HFFc6 (cell line): ENCODE results near the gene CCDC126. TPM values are rescaled to one million over a fixed set of nuclear protein-coding genes. Genes with fewer than 3 reads are reported as not detected.

Source experiments
- DNase-seq: peaks from one replicate; pipeline ENCODE4 v3.0.0-alpha.2; 2018
- H3K27ac Mint-ChIP-seq: 2 replicates; pipeline ENCODE4 v1.8.0; 2020; ENCODE audit warnings: mild to moderate bottlenecking, mixed read lengths
- H3K27me3 Mint-ChIP-seq: 2 replicates; pipeline ENCODE4 v1.8.0; 2021; ENCODE audit warnings: mild to moderate bottlenecking, moderate library complexity, mixed read lengths; ENCODE audit not compliant: insufficient read depth
- H3K36me3 Mint-ChIP-seq: 2 replicates; pipeline ENCODE4 v1.8.0; 2021; ENCODE audit warnings: low read depth, mixed read lengths
- H3K4me1 Mint-ChIP-seq: 2 replicates; pipeline ENCODE4 v1.8.0; 2020; ENCODE audit warnings: low read depth, mixed read lengths
- H3K4me3 Mint-ChIP-seq: 2 replicates; pipeline ENCODE4 v1.8.0; 2020; ENCODE audit warnings: mild to moderate bottlenecking, moderate library complexity, mixed read lengths
- H3K9me3 Mint-ChIP-seq: 2 replicates; pipeline ENCODE4 v1.8.0; 2020; ENCODE audit warnings: mild to moderate bottlenecking, mixed read lengths
- CTCF ChIP-seq: fragments of 200-600 bp; sonication (generic); IDR thresholded peaks from 2 replicates; pipeline ENCODE4 v1.5.0; 2021; ENCODE audit warnings: antibody characterized with exemption, mild to moderate bottlenecking
- total RNA-seq, 6 experiments: library from RNA; stranded (reverse); fragmentation: NEBNext Ultra II Directional; extraction: Animal tissue kit (Norgen Biotek cat#: 25700); gene quantifications; 2 replicates in 1 of 6; 3 replicates in 5 of 6; pipeline ENCODE4 v1.2.3, GENCODE V29; 2021

The CCDC126 gene
- total RNA-seq, 6 experiments from 2014 or later, result 3.9 to 5.9 (median 4.8) TPM

- Mint-ChIP-seq H3K36me3 (peaks cover 5% of the 10 kb centered on the region), H3K27ac (no peak overlapping the region)
Observed at GRCh38 chr7:23658831-23659427, 61.7 kb downstream of the CCDC126 start.

GRCh38 chr7:23661385-23661784, 64.2 kb downstream of the CCDC126 start:
- H3K9me3 Mint-ChIP-seq, result no peaks in the 10 kb centered on the region
- H3K36me3 Mint-ChIP-seq, result no peaks in the 10 kb centered on the region
- no peak for DNase-seq
- H3K27me3 Mint-ChIP-seq, result peaks cover 5% of the 10 kb centered on the region
- TF ChIP-seq CTCF, result no peak
- no peak overlapping the region for H3K4me3 Mint-ChIP-seq
- no peak overlapping the region for H3K27ac Mint-ChIP-seq
- H3K4me1 Mint-ChIP-seq, result no peaks in the 10 kb centered on the region

More at GRCh38 chr7:23658831-23659427, 61.7 kb downstream of the CCDC126 start:
- no peak for DNase-seq
- no peaks in the 10 kb centered on the region for H3K4me1 Mint-ChIP-seq
- no peak overlapping the region for H3K4me3 Mint-ChIP-seq
- peaks cover 5% of the 10 kb centered on the region for H3K27me3 Mint-ChIP-seq
- TF ChIP-seq CTCF, result no peak
- peaks cover 12% of the 10 kb centered on the region for H3K9me3 Mint-ChIP-seq

GRCh38 chr7:23662124-23662983, 65.2 kb downstream of the CCDC126 start:
- Mint-ChIP-seq H3K27ac (no peak overlapping the region), H3K4me1 (no peaks in the 10 kb centered on the region), H3K36me3 (no peaks in the 10 kb centered on the region), H3K27me3 (peaks cover 4% of the 10 kb centered on the region), H3K4me3 (no peak overlapping the region), H3K9me3 (no peaks in the 10 kb centered on the region)
- no peak for TF ChIP-seq CTCF
- DNase-seq, result no peak

GRCh38 chr7:23662984-23663313, 65.8 kb downstream of the CCDC126 start:
- H3K4me1 Mint-ChIP-seq, result no peaks in the 10 kb centered on the region
- TF ChIP-seq CTCF, result no peak
- no peaks in the 10 kb centered on the region for H3K9me3 Mint-ChIP-seq
- no peaks in the 10 kb centered on the region for H3K36me3 Mint-ChIP-seq
- peaks cover 4% of the 10 kb centered on the region for H3K27me3 Mint-ChIP-seq
- DNase-seq, result no peak
- H3K27ac Mint-ChIP-seq, result no peak overlapping the region
- H3K4me3 Mint-ChIP-seq, result no peak overlapping the region

- DNase-seq, result no peak
- Mint-ChIP-seq H3K4me3 (no peak overlapping the region), H3K9me3 (no peaks in the 10 kb centered on the region), H3K27ac (no peak overlapping the region), H3K36me3 (no peaks in the 10 kb centered on the region), H3K4me1 (no peaks in the 10 kb centered on the region), H3K27me3 (peaks cover 4% of the 10 kb centered on the region)
- no peak for TF ChIP-seq CTCF
Observed at GRCh38 chr7:23664122-23664521, 66.9 kb downstream of the CCDC126 start.
